ENCODE measurements around the gene SYT9. TPM values are rescaled to one million over a fixed set of nuclear protein-coding genes. Genes with fewer than 3 reads are reported as not detected.

Gene SYT9
- total RNA-seq, 3 donors from 2014 or later (not counting 1 experiment from before 2014, with no cell fraction given): not detected

DNA sequence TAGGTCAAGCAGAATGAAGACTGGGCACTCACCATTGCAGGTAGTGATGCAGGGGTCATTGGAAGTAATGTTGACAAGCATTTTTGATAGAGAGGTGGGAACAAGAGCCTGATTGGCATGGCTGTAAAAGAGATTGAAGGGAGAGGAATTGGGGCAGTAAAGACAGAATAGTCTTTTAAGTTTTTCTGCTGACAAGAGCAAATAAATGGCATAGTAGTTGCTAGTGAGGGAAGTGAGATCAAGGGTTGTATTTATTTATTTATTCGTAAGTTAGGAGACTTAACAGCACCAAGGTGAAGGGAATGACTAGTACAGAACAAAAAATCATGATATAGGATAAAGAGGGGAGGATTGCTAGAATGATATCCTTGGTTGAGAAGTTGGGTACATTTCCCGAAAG, 11.0 kb downstream of the SYT9 start:
- H3K27ac ChIP-seq (ENCODE audit: low read length): no peak overlapping the region
- H3K9me3 ChIP-seq (ENCODE audit: control insufficient read depth, insufficient read depth, low read length): no peaks in the 10 kb centered on the region
- no peaks in the 10 kb centered on the region for H3K4me1 Mint-ChIP-seq
- H3K27me3 Mint-ChIP-seq (ENCODE audit: low read depth in 2 of 2): peaks cover 0 to 6% of the 10 kb centered on the region in 2 donors
- intact Hi-C loops (cut with micrococcal nuclease): no loop called here
- H3K36me3 Mint-ChIP-seq: no peaks in the 10 kb centered on the region
- no peak for DNase-seq
- no peaks in the 10 kb centered on the region for H3K4me1 ChIP-seq (ENCODE audit: control insufficient read depth, insufficient read depth, low read length)
- H3K27ac Mint-ChIP-seq: no peak overlapping the region
- H3K27me3 ChIP-seq (ENCODE audit: control insufficient read depth, insufficient read depth, low read length): no peaks in the 10 kb centered on the region
- H3K36me3 ChIP-seq (ENCODE audit: control insufficient read depth, insufficient read depth, low read length): no peaks in the 10 kb centered on the region
- no peak for ATAC-seq
- TF ChIP-seq, protein P1, sequence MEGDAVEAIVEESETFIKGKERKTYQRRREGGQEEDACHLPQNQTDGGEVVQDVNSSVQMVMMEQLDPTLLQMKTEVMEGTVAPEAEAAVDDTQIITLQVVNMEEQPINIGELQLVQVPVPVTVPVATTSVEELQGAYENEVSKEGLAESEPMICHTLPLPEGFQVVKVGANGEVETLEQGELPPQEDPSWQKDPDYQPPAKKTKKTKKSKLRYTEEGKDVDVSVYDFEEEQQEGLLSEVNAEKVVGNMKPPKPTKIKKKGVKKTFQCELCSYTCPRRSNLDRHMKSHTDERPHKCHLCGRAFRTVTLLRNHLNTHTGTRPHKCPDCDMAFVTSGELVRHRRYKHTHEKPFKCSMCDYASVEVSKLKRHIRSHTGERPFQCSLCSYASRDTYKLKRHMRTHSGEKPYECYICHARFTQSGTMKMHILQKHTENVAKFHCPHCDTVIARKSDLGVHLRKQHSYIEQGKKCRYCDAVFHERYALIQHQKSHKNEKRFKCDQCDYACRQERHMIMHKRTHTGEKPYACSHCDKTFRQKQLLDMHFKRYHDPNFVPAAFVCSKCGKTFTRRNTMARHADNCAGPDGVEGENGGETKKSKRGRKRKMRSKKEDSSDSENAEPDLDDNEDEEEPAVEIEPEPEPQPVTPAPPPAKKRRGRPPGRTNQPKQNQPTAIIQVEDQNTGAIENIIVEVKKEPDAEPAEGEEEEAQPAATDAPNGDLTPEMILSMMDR (IDR thresholded peaks at IDR 0.05): no peak
- H3K9me3 Mint-ChIP-seq: no peaks in the 10 kb centered on the region
- no peak overlapping the region for H3K4me3 ChIP-seq (ENCODE audit: low read length)
- no peak overlapping the region for H3K4me3 Mint-ChIP-seq
- WGBS (ENCODE audit: insufficient coverage): 77% methylated on average over 2 of the region's 2 CpGs

DNA sequence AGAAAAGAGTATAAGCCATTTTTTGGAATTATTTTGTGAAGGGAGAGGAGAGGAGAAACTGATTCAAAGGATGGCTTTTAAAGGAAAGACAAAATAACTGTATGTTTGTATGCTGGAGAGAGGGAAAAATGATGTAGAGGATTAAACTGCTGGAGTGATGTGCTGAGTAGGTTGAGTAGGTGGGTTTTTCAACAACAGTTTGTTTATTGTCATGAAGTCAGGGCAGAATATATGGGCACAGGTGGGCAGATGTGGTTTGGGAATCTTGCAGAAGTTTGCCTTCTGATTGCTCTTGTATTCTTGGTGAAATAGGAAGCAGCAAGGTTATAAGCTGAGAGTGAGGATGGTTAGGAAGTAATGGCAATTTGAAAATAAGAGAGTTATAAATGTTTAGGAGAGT, 12.1 kb downstream of the SYT9 start:
- Histone ChIP-seq H3K4me1 (ENCODE audit: control insufficient read depth, insufficient read depth, low read length) (no peaks in the 10 kb centered on the region), H3K27ac (ENCODE audit: low read length) (no peak overlapping the region), H3K4me3 (ENCODE audit: low read length) (no peak overlapping the region), H3K9me3 (ENCODE audit: control insufficient read depth, insufficient read depth, low read length) (no peaks in the 10 kb centered on the region), H3K36me3 (ENCODE audit: control insufficient read depth, insufficient read depth, low read length) (no peaks in the 10 kb centered on the region), H3K27me3 (ENCODE audit: control insufficient read depth, insufficient read depth, low read length) (no peaks in the 10 kb centered on the region)
- H3K4me3 Mint-ChIP-seq: no peak overlapping the region
- H3K4me1 Mint-ChIP-seq: no peaks in the 10 kb centered on the region
- no peaks in the 10 kb centered on the region for H3K9me3 Mint-ChIP-seq
- TF ChIP-seq, protein P1 (IDR thresholded peaks at IDR 0.05): no peak
- DNase-seq (no peak), ATAC-seq (no peak)
- intact Hi-C loops (cut with micrococcal nuclease): no loop called here
- peaks cover 0 to 3% of the 10 kb centered on the region in 2 donors for H3K27me3 Mint-ChIP-seq (ENCODE audit: low read depth in 2 of 2)
- no peak overlapping the region for H3K27ac Mint-ChIP-seq
- no peaks in the 10 kb centered on the region for H3K36me3 Mint-ChIP-seq

GRCh38 chr11:7268758-7269157, 17.1 kb downstream of the SYT9 start:
- Mint-ChIP-seq H3K36me3 (no peaks in the 10 kb centered on the region), H3K9me3 (no peaks in the 10 kb centered on the region), H3K4me3 (no peak overlapping the region), H3K27ac (no peak overlapping the region), H3K27me3 (ENCODE audit: low read depth in 2 of 2) (peaks cover 0 to 3% of the 10 kb centered on the region in 2 donors), H3K4me1 (no peaks in the 10 kb centered on the region)
- Histone ChIP-seq H3K27ac (ENCODE audit: low read length) (no peak overlapping the region), H3K9me3 (ENCODE audit: control insufficient read depth, insufficient read depth, low read length) (no peaks in the 10 kb centered on the region), H3K4me3 (ENCODE audit: low read length) (no peak overlapping the region), H3K4me1 (ENCODE audit: control insufficient read depth, insufficient read depth, low read length) (no peaks in the 10 kb centered on the region), H3K27me3 (ENCODE audit: control insufficient read depth, insufficient read depth, low read length) (no peaks in the 10 kb centered on the region), H3K36me3 (ENCODE audit: control insufficient read depth, insufficient read depth, low read length) (no peaks in the 10 kb centered on the region)
- intact Hi-C loops (cut with micrococcal nuclease): no loop called here
- ATAC-seq: no peak
- TF ChIP-seq, protein P1 (IDR thresholded peaks at IDR 0.05): no peak
- no peak for DNase-seq
- WGBS (ENCODE audit: insufficient coverage): no CpG with 5 or more reads among the region's 1 CpG

DNA sequence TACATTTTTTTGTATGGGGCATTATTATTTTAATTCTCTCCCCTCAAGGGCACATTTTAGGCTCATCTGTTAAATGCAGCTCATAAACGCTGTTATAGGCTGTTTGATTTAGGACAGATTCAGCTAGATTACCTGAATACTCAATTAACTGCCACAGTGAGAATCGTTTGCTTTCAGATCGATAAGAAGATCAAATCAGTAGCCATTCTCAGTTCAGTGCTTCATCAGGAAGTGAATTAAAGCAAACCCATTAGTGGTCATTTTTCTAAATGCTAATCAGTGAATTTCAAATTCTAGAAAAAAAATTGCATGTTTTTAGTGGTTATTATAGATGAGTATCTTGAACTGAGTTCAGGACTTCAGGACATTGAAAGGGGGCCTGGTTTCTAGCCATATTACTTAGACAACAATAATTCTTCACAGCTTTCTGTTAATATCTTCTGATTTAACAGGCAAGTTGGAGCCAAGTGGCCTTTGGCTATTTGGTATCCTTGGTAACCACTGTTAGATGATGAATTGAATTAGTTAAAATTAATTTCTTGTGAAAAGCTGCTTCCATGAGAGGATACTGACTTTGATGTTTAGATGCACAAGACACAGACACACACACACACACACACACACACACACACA, 18.6 kb downstream of the SYT9 start:
- H3K36me3 ChIP-seq (ENCODE audit: control insufficient read depth, insufficient read depth, low read length): no peaks in the 10 kb centered on the region
- Mint-ChIP-seq H3K4me3 (no peak overlapping the region), H3K9me3 (no peaks in the 10 kb centered on the region), H3K27me3 (ENCODE audit: low read depth in 2 of 2) (peaks cover under 1 to 8% of the 10 kb centered on the region in 2 donors), H3K36me3 (no peaks in the 10 kb centered on the region), H3K4me1 (no peaks in the 10 kb centered on the region), H3K27ac (no peak overlapping the region)
- H3K9me3 ChIP-seq (ENCODE audit: control insufficient read depth, insufficient read depth, low read length): no peaks in the 10 kb centered on the region
- no peaks in the 10 kb centered on the region for H3K27me3 ChIP-seq (ENCODE audit: control insufficient read depth, insufficient read depth, low read length)
- H3K27ac ChIP-seq (ENCODE audit: low read length): no peak overlapping the region
- 89% methylated on average over 3 of the region's 3 CpGs for WGBS (ENCODE audit: insufficient coverage)
- DNase-seq (no peak), ATAC-seq (no peak)
- intact Hi-C loops (cut with micrococcal nuclease): no loop called here
- TF ChIP-seq, protein P1 (IDR thresholded peaks at IDR 0.05): no peak
- H3K4me1 ChIP-seq (ENCODE audit: control insufficient read depth, insufficient read depth, low read length): no peaks in the 10 kb centered on the region
- H3K4me3 ChIP-seq (ENCODE audit: low read length): no peak overlapping the region
